Body of pancreas (tissue), 4 donors: ENCODE results near the gene LCT.

Experiments used
- POLR2A ChIP-seq, 3 donors: fragments of 450-650 bp; IDR thresholded peaks; one replicate each; pipeline ENCODE4 v1.6.1; 2016; ENCODE audit warnings: antibody characterized with exemption in 3 of 3, mild to moderate bottlenecking in 2 of 3
- TF ChIP-seq, protein P1 (sequence below), 7 experiments: fragments of 450-650 bp in 4 of 7; fragments of 200-600 bp in 3 of 7; sonication (generic) in 3 of 7; IDR thresholded peaks; one replicate each; pipeline ENCODE4 v1.5.1; 2016 to 2019; ENCODE audit warnings: antibody characterized with exemption in 7 of 7

DNA sequence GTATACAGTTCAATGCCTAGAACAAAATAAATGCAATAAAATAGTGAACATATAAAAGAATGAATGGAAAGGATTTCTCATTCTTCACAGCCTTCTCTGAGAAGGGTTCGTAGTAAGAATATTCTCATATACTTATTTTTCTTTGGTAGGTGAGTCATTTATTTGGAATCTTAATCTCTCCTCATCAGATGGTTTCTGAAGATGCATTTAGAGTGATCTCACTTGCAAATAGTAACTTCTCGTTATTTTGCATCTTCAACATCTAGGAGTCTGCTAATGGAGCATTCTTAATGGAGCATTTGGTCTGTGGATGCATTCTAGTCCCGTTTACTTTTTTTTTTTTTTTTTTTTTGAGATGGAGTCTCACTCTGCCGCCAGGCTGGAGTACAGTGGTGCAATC lies 91.4 kb downstream of the LCT start:
- no peak for TF ChIP-seq POLR2A (IDR thresholded peaks at IDR 0.05)
- TF ChIP-seq, protein P1, sequence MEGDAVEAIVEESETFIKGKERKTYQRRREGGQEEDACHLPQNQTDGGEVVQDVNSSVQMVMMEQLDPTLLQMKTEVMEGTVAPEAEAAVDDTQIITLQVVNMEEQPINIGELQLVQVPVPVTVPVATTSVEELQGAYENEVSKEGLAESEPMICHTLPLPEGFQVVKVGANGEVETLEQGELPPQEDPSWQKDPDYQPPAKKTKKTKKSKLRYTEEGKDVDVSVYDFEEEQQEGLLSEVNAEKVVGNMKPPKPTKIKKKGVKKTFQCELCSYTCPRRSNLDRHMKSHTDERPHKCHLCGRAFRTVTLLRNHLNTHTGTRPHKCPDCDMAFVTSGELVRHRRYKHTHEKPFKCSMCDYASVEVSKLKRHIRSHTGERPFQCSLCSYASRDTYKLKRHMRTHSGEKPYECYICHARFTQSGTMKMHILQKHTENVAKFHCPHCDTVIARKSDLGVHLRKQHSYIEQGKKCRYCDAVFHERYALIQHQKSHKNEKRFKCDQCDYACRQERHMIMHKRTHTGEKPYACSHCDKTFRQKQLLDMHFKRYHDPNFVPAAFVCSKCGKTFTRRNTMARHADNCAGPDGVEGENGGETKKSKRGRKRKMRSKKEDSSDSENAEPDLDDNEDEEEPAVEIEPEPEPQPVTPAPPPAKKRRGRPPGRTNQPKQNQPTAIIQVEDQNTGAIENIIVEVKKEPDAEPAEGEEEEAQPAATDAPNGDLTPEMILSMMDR (IDR thresholded peaks at IDR 0.05): no peak
